Upper lobe of right lung (tissue), 1 donor: ENCODE results near the gene CEP83. TPM values are rescaled to one million over a fixed set of nuclear protein-coding genes. Genes with fewer than 3 reads are reported as not detected.
"Not testable (repeated sequence)": the region's sequence is repeated elsewhere in the genome, so short reads cannot be mapped to it uniquely, and the experiment has no call there.

Experiments used
- ATAC-seq: fragments of 200-7000 bp; cut with Tn5 transposase; one replicate; pipeline ENCODE4 v1.9.1; 2020; ENCODE audit warnings: mild to moderate bottlenecking, moderate library complexity
- DNase-seq: peaks from one replicate; pipeline ENCODE4 v3.0.0-alpha.2; 2020
- H3K27ac ChIP-seq: fragments of 200-600 bp; one replicate; pipeline ENCODE4 v1.8.0; 2022
- H3K27me3 ChIP-seq: fragments of 200-600 bp; one replicate; pipeline ENCODE4 v1.8.0; 2022; ENCODE audit warnings: mild to moderate bottlenecking
- H3K36me3 ChIP-seq: fragments of 200-600 bp; one replicate; pipeline ENCODE4 v1.8.0; 2022
- H3K4me1 ChIP-seq: fragments of 200-600 bp; one replicate; pipeline ENCODE4 v1.8.0; 2022
- H3K4me3 ChIP-seq: fragments of 200-600 bp; one replicate; pipeline ENCODE4 v1.8.0; 2022; ENCODE audit warnings: mild to moderate bottlenecking
- H3K9me3 ChIP-seq: fragments of 200-600 bp; one replicate; pipeline ENCODE4 v1.8.0; 2022
- intact Hi-C: fragments of 100-400 bp; cut with DNase I; formaldehyde crosslinking; loops from one replicate; pipeline ENCODE4 v1.11.0; 2022
- total RNA-seq: library from RNA; stranded (reverse); fragmentation: NEBNext Ultra II Directional; extraction: Animal tissue kit (Norgen Biotek cat#: 25700); gene quantifications from one replicate; pipeline ENCODE4 v1.2.1, GENCODE V29; 2021
- TF ChIP-seq, protein P1 (sequence below): fragments of 200-600 bp; IDR thresholded peaks from one replicate; pipeline ENCODE4 v1.8.0; 2022; ENCODE audit warnings: antibody characterized with exemption
- donor health status: DM: no; HTN: yes; CAD: no; lungs with severe emphysema.

CEP83 gene
- total RNA-seq, 1 donor from 2014 or later, result 11.0 TPM

DNA sequence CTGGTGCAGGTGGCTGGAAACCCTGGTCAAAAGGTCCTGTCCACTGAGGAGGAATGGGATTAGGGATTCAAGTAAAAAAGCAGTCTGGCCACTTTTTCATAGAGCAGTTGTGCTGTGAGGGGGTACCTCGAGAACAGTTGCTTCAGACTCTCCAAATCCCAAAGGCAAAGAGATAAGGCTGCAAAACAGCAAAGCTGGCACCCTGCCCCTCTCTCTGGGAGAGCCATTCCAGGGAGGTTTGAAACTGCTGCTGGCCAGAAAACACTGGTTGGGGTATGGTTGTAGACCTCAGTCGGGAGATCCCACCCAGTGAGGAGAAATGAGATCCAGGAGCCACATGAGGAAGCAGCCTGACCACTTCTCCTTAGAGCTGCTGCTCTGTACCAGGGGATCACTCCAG is 137.3 kb downstream of the CEP83 start:
- peaks cover 7% of the 10 kb centered on the region for H3K4me1 ChIP-seq
- no peaks in the 10 kb centered on the region for H3K27me3 ChIP-seq
- no peak for DNase-seq
- intact Hi-C loops, result no loop called here
- H3K27ac ChIP-seq, result no peak overlapping the region
- no peak overlapping the region for H3K4me3 ChIP-seq
- peaks cover 13% of the 10 kb centered on the region for H3K9me3 ChIP-seq
- TF ChIP-seq, protein P1, sequence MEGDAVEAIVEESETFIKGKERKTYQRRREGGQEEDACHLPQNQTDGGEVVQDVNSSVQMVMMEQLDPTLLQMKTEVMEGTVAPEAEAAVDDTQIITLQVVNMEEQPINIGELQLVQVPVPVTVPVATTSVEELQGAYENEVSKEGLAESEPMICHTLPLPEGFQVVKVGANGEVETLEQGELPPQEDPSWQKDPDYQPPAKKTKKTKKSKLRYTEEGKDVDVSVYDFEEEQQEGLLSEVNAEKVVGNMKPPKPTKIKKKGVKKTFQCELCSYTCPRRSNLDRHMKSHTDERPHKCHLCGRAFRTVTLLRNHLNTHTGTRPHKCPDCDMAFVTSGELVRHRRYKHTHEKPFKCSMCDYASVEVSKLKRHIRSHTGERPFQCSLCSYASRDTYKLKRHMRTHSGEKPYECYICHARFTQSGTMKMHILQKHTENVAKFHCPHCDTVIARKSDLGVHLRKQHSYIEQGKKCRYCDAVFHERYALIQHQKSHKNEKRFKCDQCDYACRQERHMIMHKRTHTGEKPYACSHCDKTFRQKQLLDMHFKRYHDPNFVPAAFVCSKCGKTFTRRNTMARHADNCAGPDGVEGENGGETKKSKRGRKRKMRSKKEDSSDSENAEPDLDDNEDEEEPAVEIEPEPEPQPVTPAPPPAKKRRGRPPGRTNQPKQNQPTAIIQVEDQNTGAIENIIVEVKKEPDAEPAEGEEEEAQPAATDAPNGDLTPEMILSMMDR, result no peak
- H3K36me3 ChIP-seq, result no peaks in the 10 kb centered on the region
- no peak for ATAC-seq

DNA sequence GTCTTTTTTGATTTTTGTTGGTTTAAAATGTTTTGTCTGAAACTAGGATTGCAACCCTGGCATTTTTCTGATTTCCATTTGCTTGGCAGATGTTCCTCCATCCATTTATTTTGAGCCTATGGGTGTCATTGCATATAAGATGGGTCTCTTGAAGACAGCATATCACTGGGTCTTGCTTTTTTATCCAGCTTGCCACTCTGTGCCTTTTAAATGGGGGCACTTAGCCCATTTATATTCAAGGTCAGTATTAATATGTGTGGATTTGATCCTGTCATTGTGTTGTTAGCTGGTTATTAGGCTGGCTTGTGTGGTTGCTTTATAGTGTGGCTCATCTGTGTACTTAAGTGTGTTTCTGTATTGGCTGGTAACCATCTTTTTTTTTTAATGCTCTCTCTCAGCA is 139.6 kb downstream of the CEP83 start:
- intact Hi-C loops, result no loop called here
- DNase-seq (no peak), ATAC-seq (no peak)
- TF ChIP-seq, protein P1, result no peak
- Histone ChIP-seq H3K4me3 (no peak overlapping the region), H3K27ac (no peak overlapping the region), H3K4me1 (peaks cover 7% of the 10 kb centered on the region), H3K9me3 (peaks cover 13% of the 10 kb centered on the region), H3K36me3 (no peaks in the 10 kb centered on the region), H3K27me3 (no peaks in the 10 kb centered on the region)

DNA sequence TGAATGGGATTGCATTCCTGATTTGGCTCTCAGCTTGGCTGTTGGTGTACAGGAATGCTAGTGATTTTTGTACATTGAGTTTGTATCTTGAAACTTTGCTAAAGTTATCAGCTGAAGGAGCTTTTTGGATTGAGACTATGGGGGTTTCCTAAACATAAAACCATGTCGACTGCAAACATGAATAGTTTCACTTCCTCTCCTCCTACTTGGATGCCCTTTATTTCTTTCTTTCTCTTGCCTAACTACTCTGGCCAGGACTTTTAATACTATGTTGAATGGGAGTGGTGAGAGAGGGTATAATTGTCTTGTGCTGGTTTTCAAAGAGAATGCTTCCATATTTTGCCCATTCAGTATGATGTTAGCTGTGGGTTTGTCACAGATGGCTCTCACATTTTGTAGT is 141.5 kb downstream of the CEP83 start:
- DNase-seq (no peak), ATAC-seq (no peak)
- Histone ChIP-seq H3K4me3 (no peak overlapping the region), H3K27me3 (no peaks in the 10 kb centered on the region), H3K9me3 (peaks cover 13% of the 10 kb centered on the region), H3K4me1 (peaks cover 7% of the 10 kb centered on the region), H3K36me3 (no peaks in the 10 kb centered on the region), H3K27ac (no peak overlapping the region)
- intact Hi-C loops, result no loop called here
- TF ChIP-seq, protein P1, result no peak

DNA sequence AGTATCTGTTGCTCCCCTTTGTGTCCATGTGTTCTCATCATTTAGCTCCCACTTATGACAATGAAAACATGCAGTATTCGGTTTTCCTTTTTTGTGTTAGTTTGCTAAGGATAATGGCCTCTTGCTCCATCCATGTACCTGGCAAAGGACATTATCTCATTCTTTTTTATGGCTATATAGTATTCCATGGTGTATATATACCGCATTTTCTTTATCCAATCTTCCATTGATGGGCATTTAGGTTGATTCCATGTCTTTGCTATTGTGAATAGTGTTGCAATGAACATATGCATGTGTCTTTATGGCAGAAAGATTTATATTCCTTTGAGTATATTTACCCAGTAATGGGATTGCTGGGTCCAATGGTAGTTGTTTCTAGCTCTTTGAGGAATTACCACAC is 143.1 kb downstream of the CEP83 start:
- H3K9me3 ChIP-seq, result peaks cover 13% of the 10 kb centered on the region
- ATAC-seq, H3K36me3 ChIP-seq, H3K4me3 ChIP-seq, H3K27ac ChIP-seq, H3K27me3 ChIP-seq, H3K4me1 ChIP-seq, intact Hi-C loops, DNase-seq: not testable (repeated sequence)

DNA sequence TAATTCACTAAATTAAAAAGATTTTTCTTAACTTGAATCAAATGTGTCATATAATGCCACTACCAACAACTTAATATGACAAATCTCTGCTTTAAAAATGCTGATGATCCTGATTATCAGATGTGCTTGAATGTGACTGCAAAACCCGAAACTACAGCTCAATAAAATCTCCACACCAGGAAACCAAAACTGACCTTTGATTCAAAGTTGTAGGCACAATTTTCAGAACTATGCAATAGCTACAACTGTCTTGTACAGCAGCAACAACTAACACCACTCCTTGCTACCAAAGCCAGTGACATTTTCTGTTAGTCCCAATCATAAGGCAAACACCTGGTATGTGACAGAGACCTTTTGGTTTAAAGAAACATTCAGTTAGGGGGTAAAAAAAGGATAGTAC is 147.3 kb downstream of the CEP83 start:
- no peak for ATAC-seq
- H3K4me3 ChIP-seq, result no peak overlapping the region
- H3K9me3 ChIP-seq, result no peaks in the 10 kb centered on the region
- H3K27me3 ChIP-seq, result no peaks in the 10 kb centered on the region
- H3K27ac ChIP-seq, result no peak overlapping the region
- H3K4me1 ChIP-seq, result no peaks in the 10 kb centered on the region
- H3K36me3 ChIP-seq, result peaks cover 6% of the 10 kb centered on the region
- no peak for DNase-seq
- TF ChIP-seq, protein P1, result no peak
- intact Hi-C loops, result no loop called here

DNA sequence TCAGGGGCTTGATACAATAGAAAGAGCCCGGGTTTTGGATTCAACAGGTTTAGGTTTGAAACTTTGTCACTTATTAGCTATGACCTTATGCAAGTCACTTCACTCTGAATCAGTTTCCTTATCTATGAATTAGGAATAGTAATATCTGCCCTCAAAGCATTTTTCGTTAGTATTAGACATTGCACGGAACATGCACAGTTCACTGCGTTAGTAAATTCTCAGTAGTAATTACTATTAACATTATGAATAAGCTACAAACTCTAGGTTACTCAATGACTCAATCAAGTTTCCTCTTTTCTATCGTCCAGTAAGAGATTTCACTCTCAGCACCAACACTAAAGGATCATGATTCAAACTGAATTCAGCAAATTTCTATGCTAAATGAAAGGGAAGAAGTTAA is 150.3 kb downstream of the CEP83 start:
- TF ChIP-seq, protein P1, result no peak
- no peak for DNase-seq
- Histone ChIP-seq H3K4me3 (no peak overlapping the region), H3K27me3 (no peaks in the 10 kb centered on the region), H3K4me1 (peaks cover 6% of the 10 kb centered on the region), H3K27ac (no peak overlapping the region), H3K9me3 (no peaks in the 10 kb centered on the region), H3K36me3 (peaks cover 20% of the 10 kb centered on the region)
- no peak for ATAC-seq
- intact Hi-C loops, result no loop called here
